GM18870 (cell line): ENCODE results near the gene TPMT.

Experiments
- ATAC-seq: cut with Tn5 transposase; IDR thresholded peaks from one replicate; pipeline ENCODE4 v1.9.1; 2021; ENCODE audit warnings: moderate library complexity; ENCODE audit not compliant: unreplicated experiment

TPMT gene

GRCh38 chr6:18118330-18118729 lies 36.5 kb downstream of the TPMT start:
- ATAC-seq, result no peak

- no peak for ATAC-seq
Measured at GRCh38 chr6:18117136-18117535, 37.7 kb downstream of the TPMT start.

- ATAC-seq, result no peak
Measured at GRCh38 chr6:18115356-18115755, 39.5 kb downstream of the TPMT start.

- no peak for ATAC-seq
Measured at GRCh38 chr6:18110162-18110561, 44.7 kb downstream of the TPMT start.

GRCh38 chr6:18107061-18107460 lies 47.8 kb downstream of the TPMT start:
- no peak for ATAC-seq

GRCh38 chr6:18102783-18103509 lies 51.9 kb downstream of the TPMT start:
- no peak for ATAC-seq

GRCh38 chr6:18101873-18102272 lies 53.0 kb downstream of the TPMT start:
- ATAC-seq, result no peak

GRCh38 chr6:18101271-18101670 lies 53.6 kb downstream of the TPMT start:
- no peak for ATAC-seq

GRCh38 chr6:18100296-18100695 lies 54.6 kb downstream of the TPMT start:
- ATAC-seq, result no peak

GRCh38 chr6:18099511-18099910 lies 55.4 kb downstream of the TPMT start:
- ATAC-seq, result no peak

GRCh38 chr6:18096423-18096822 lies 58.5 kb downstream of the TPMT start:
- ATAC-seq, result no peak

GRCh38 chr6:18091382-18091781 lies 63.5 kb downstream of the TPMT start:
- ATAC-seq, result no peak

- no peak for ATAC-seq
Measured at GRCh38 chr6:18090349-18090786, 64.5 kb downstream of the TPMT start.

- ATAC-seq, result no peak
Measured at GRCh38 chr6:18088419-18089296, 66.2 kb downstream of the TPMT start.

- ATAC-seq, result no peak
Measured at GRCh38 chr6:18087396-18088165, 67.3 kb downstream of the TPMT start.

GRCh38 chr6:18081025-18081668 lies 73.7 kb downstream of the TPMT start:
- no peak for ATAC-seq

GRCh38 chr6:18080544-18080943 lies 74.3 kb downstream of the TPMT start:
- no peak for ATAC-seq

GRCh38 chr6:18078866-18079265 lies 76.0 kb downstream of the TPMT start:
- no peak for ATAC-seq
